Mucosa of descending colon (tissue), 3 donors: ENCODE results near the gene TPD52L1. TPM values are rescaled to one million over a fixed set of nuclear protein-coding genes. Genes with fewer than 3 reads are reported as not detected.
A peak's percentile ranks its signal among the peaks of the same experiment; 100 is the strongest.

Experiments used
- ATAC-seq: fragments of 200-7000 bp; cut with Tn5 transposase; one replicate; pipeline ENCODE4 v1.9.1; 2020; ENCODE audit warnings: mild to moderate bottlenecking, moderate library complexity
- DNase-seq, 3 donors: peaks; one replicate each; pipeline ENCODE4 v3.0.0-alpha.2; 2020
- H3K36me3 ChIP-seq: fragments of 200-600 bp; one replicate; pipeline ENCODE4 v1.8.0; 2021; ENCODE audit warnings: low read depth, mild to moderate bottlenecking
- H3K4me1 ChIP-seq: fragments of 200-600 bp; one replicate; pipeline ENCODE4 v1.8.0; 2021; ENCODE audit warnings: low read depth, mild to moderate bottlenecking
- H3K4me3 ChIP-seq: fragments of 200-600 bp; one replicate; pipeline ENCODE4 v1.8.0; 2021; ENCODE audit warnings: mild to moderate bottlenecking
- H3K9me3 ChIP-seq: fragments of 200-600 bp; one replicate; pipeline ENCODE4 v1.8.0; 2021; ENCODE audit warnings: mild to moderate bottlenecking
- intact Hi-C, 2 donors: fragments of 100-400 bp; cut with DNase I in 1 of 2; cut with micrococcal nuclease in 1 of 2; formaldehyde crosslinking; loops; one replicate each; pipeline versions ENCODE4 v1.11.0 to v1.11.1; 2022; cut with DNase I, micrococcal nuclease
- total RNA-seq, 3 donors: library from RNA; stranded (reverse); fragmentation: NEBNext Ultra II Directional in 2 of 3; extraction: Animal tissue kit (Norgen Biotek cat#: 25700) in 2 of 3; gene quantifications; one replicate each; pipeline versions ENCODE4 v1.2.1 to v1.2.4, GENCODE V29; 2021 to 2023
- TF ChIP-seq, protein P1 (sequence below): fragments of 200-600 bp; IDR thresholded peaks from one replicate; pipeline ENCODE4 v1.8.0; 2022; ENCODE audit warnings: antibody characterized with exemption, mild to moderate bottlenecking
- donor health status: DM: no; HTN: no; CAD: no; lungs with moderate emphysema.
- donor health status: DM: no; HTN: no; CAD: no.
- donor health status: DM: no; HTN: yes; CAD: no.

TPD52L1 gene
- total RNA-seq, 3 donors from 2014 or later = 12.1 to 23.9 (median 22.0) TPM

DNA sequence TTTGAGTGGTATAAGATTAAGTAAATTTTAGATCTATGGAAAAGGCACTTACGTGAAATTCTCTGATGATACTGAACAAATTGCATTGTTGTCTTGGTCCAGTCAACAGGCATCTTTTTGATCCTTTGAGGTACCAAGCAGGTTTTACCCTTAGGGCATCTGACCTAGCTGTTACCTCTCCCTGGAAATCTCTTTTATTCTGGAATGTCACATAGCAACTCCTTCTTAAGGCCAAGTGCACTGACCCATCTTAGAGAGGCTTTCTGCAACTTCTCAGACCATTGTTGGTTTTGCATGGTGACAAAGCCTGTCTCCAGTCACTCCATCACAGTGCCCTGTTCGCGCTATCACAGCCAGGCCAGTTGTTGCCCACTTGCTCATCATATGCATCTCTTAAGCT, 42.0 kb downstream of the TPD52L1 start:
- intact Hi-C loops = no loop called here
- H3K9me3 ChIP-seq = no peaks in the 10 kb centered on the region
- TF ChIP-seq, protein P1, sequence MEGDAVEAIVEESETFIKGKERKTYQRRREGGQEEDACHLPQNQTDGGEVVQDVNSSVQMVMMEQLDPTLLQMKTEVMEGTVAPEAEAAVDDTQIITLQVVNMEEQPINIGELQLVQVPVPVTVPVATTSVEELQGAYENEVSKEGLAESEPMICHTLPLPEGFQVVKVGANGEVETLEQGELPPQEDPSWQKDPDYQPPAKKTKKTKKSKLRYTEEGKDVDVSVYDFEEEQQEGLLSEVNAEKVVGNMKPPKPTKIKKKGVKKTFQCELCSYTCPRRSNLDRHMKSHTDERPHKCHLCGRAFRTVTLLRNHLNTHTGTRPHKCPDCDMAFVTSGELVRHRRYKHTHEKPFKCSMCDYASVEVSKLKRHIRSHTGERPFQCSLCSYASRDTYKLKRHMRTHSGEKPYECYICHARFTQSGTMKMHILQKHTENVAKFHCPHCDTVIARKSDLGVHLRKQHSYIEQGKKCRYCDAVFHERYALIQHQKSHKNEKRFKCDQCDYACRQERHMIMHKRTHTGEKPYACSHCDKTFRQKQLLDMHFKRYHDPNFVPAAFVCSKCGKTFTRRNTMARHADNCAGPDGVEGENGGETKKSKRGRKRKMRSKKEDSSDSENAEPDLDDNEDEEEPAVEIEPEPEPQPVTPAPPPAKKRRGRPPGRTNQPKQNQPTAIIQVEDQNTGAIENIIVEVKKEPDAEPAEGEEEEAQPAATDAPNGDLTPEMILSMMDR = no peak

DNA sequence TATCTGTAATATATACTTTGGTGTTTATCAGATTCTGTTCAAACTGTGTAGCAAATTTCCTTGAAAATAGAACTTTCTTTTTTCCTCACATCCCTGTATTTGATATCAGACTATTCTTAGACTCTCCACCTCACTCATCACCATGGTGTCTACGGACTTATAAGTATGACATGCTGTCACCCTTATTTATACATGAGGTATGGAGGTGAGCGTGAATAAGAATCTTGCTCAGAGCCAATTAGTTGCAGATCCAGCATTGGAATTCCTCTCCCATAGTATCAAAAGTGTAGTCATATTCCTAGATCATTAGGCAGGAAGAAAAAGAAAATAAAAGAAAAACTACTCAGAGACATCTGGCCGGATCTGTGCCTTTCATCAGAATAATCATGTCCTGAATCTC, 43.0 kb downstream of the TPD52L1 start:
- peaks cover 23% of the 10 kb centered on the region for H3K4me1 ChIP-seq
- no peaks in the 10 kb centered on the region for H3K9me3 ChIP-seq
- no peak overlapping the region for H3K4me3 ChIP-seq
- no peaks in the 10 kb centered on the region for H3K36me3 ChIP-seq
- DNase-seq (no peak), ATAC-seq (no peak)
- intact Hi-C loops = no loop called here
- TF ChIP-seq, protein P1 = no peak

More for the DNA sequence above, 42.0 kb downstream of the TPD52L1 start:
- H3K4me1 ChIP-seq = peaks cover 23% of the 10 kb centered on the region
- DNase-seq (no peak), ATAC-seq (no peak)
- no peak overlapping the region for H3K4me3 ChIP-seq
- H3K36me3 ChIP-seq = no peaks in the 10 kb centered on the region

DNA sequence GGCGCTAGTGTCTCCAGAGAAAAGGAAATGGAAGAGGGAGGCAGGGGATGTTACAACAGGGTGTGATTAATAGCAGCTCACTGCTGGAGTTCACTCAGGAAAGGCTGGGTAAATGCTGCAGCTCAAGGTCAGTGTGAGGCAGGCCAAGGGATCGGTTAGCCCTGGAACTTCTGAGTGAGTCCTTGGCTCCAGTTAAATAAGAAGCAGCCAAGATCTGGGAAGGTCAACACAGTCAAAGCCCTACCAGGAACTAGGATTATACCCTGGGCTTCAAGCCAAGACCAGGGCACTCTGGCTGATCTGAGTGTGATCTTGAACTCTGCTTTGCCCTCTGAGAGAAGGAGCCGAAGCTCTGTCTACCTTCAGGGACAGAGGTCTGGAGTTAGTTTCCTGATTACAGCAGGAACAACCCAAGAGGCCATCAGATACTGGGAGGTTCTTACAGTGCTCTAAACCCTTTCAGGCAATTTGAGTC, 44.3 kb downstream of the TPD52L1 start:
- ATAC-seq = peak; percentile 89
- peak; percentile 60 to 81 (median 62) for DNase-seq
- no peaks in the 10 kb centered on the region for H3K36me3 ChIP-seq
- intact Hi-C loops = no loop called here
- no peaks in the 10 kb centered on the region for H3K9me3 ChIP-seq
- TF ChIP-seq, protein P1 = no peak
- H3K4me1 ChIP-seq = peaks cover 23% of the 10 kb centered on the region
- no peak overlapping the region for H3K4me3 ChIP-seq

DNA sequence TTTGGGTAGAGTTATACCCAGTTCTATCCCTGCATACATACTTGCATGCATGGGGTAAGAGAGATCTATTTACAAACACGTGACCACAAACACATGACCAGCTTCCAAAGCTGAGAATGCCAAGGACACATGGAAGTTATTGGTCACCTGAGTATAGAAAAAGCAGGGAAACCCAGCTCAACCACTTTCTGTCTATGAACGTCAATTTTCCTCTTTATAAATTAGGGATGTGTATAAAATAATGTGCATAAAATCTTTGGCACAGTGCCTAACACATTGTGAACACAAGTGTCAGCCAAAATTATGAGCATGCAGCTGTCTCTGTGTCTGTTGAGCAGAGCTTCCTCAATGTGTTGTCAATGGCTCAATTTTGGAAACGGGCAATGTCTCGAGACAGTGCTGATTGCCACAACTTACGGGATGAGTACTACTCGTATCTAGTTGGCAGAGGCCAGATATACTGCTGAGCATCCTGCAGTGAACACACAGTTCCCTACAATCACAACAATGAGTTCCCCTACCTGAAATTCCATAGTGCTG, 44.9 kb downstream of the TPD52L1 start:
- Histone ChIP-seq H3K9me3 (no peaks in the 10 kb centered on the region), H3K4me3 (no peak overlapping the region), H3K36me3 (no peaks in the 10 kb centered on the region), H3K4me1 (peaks cover 20% of the 10 kb centered on the region)
- ATAC-seq (no peak), DNase-seq (peak in 1 of 3 donors; percentile 9)
- intact Hi-C loops = no loop called here
- TF ChIP-seq, protein P1 = no peak

DNA sequence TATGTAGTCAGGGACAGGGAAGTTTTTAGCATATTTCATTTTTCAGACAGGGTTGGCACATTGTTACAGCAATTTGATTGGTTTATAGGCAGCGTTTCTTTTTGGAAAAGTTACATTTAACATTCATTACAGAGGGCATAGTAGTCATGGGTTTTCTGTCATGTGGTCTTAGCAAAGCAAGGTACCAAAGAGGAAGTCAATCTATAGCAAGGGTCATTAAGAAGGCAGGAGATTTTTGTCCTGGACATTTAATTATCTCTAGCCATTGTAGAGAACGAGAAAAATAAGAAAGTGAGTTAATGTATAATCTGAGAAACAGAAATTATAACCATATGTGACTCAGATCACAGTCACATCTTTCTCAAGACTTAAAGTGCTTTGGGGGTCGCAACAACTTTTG, 47.4 kb downstream of the TPD52L1 start:
- Histone ChIP-seq H3K9me3 (no peaks in the 10 kb centered on the region), H3K4me1 (peaks cover 19% of the 10 kb centered on the region), H3K4me3 (no peak overlapping the region), H3K36me3 (no peaks in the 10 kb centered on the region)
- ATAC-seq (no peak), DNase-seq (no peak)
- intact Hi-C loops = no loop called here
- TF ChIP-seq, protein P1 = no peak
